Spleen (tissue), 13 donors: Measurements from ENCODE around the gene FHL1. TPM values are rescaled to one million over a fixed set of nuclear protein-coding genes. Genes with fewer than 3 reads are reported as not detected.
A peak's percentile ranks its signal among the peaks of the same experiment; 100 is the strongest.
"Not testable (repeated sequence)": the region's sequence is repeated elsewhere in the genome, so short reads cannot be mapped to it uniquely, and the experiment has no call there.

ENCODE experiments used
- DNase-seq: peaks from one replicate; pipeline ENCODE4 v3.0.0-alpha.2; 2020
- H3K27ac ChIP-seq, 8 donors: fragments of 200-600 bp; sonication (generic) in 7 of 8; 1 replicate in 4 of 8; 2 replicates in 4 of 8; pipeline versions ENCODE4 v1.5.0 to v1.8.0; 2016 to 2021; ENCODE audit warnings: inconsistent platforms in 4 of 8, mild to moderate bottlenecking in 4 of 8, moderate library complexity in 1 of 8
- H3K27me3 ChIP-seq, 7 donors: fragments of 200-600 bp; sonication (generic) in 6 of 7; replicated peaks in 1 of 7; 1 replicate in 4 of 7; 2 replicates in 3 of 7; pipeline versions ENCODE4 v1.5.0 to v1.8.0; 2016 to 2021; ENCODE audit warnings: inconsistent platforms in 3 of 7, mild to moderate bottlenecking in 1 of 7
- H3K36me3 ChIP-seq, 6 donors: fragments of 200-600 bp; sonication (generic) in 5 of 6; 1 replicate in 4 of 6; 2 replicates in 2 of 6; pipeline versions ENCODE4 v1.5.0 to v1.8.0; 2016 to 2021; ENCODE audit warnings: inconsistent platforms in 2 of 6
- H3K4me1 ChIP-seq, 6 donors: fragments of 200-600 bp; sonication (generic) in 5 of 6; 1 replicate in 3 of 6; 2 replicates in 3 of 6; pipeline versions ENCODE4 v1.5.0 to v1.8.0; 2016 to 2021; ENCODE audit warnings: inconsistent platforms in 3 of 6
- H3K4me3 ChIP-seq, 8 donors: fragments of 200-600 bp; sonication (generic) in 7 of 8; 1 replicate in 4 of 8; 2 replicates in 4 of 8; pipeline versions ENCODE4 v1.5.0 to v1.8.0; 2016 to 2021; ENCODE audit warnings: inconsistent platforms in 4 of 8, mild to moderate bottlenecking in 4 of 8, moderate library complexity in 2 of 8
- H3K9me3 ChIP-seq, 8 donors: fragments of 200-600 bp; sonication (generic) in 7 of 8; 1 replicate in 4 of 8; 2 replicates in 4 of 8; pipeline versions ENCODE4 v1.5.0 to v1.8.0; 2016 to 2021; ENCODE audit warnings: inconsistent platforms in 4 of 8
- POLR2A ChIP-seq, 3 donors: fragments of 450-650 bp; IDR thresholded peaks; one replicate each; pipeline ENCODE4 v1.5.1; 2017; ENCODE audit warnings: antibody characterized with exemption in 3 of 3, mild to moderate bottlenecking in 1 of 3
- POLR2AphosphoS5 ChIP-seq, 3 donors: sonication (generic); formaldehyde crosslinking; IDR thresholded peaks; one replicate each; pipeline ENCODE4 v1.5.1; 2017; ENCODE audit warnings: antibody characterized with exemption in 3 of 3
- WGBS, 5 donors: extraction: QIAGEN DNeasy Blood & Tissue Kit in 3 of 5; methylation state at CpG; one replicate each; pipeline versions ENCODE4 v1.1.5 to v1.1.7; 2013 to 2018; 5-methylcytosine and 5-hydroxymethylcytosine counted together
- intact Hi-C: fragments of 100-400 bp; cut with DNase I; formaldehyde crosslinking; loops from one replicate; pipeline ENCODE4 v1.15.0; 2023; ENCODE audit warnings: low total_unique reads
- long read RNA-seq, 2 donors: transcript quantifications; one replicate each; lab custom pipeline, GENCODE V29; 2026
- polyA plus RNA-seq, 3 donors: library from polyadenylated mRNA; stranded (reverse); fragments of 200-250 nt; gene quantifications; one replicate each; pipeline ENCODE4 v1.2.1, GENCODE V29; 2013
- total RNA-seq, 7 donors: library from RNA; depleted of rRNA in 3 of 7; stranded (reverse); fragments of >200 nt in 3 of 7; fragmentation: NEBNext Ultra II Directional in 4 of 7; extraction: Animal tissue kit (Norgen Biotek cat#: 25700) in 4 of 7; gene quantifications; one replicate each; pipeline versions ENCODE4 v1.1.0 to v1.2.1, GENCODE V29; 2016 to 2021
- TF ChIP-seq, protein P1 (sequence below), 11 experiments: fragments of 200-600 bp in 7 of 11; fragments of 450-650 bp in 4 of 11; sonication (generic) in 4 of 11; IDR thresholded peaks in 8 of 11; conservative IDR thresholded peaks in 3 of 11; 1 replicate in 7 of 11; 2 replicates in 4 of 11; pipeline versions ENCODE4 v1.4.0 to v1.8.0; 2016 to 2021; ENCODE audit warnings: antibody characterized with exemption in 11 of 11, inconsistent platforms in 4 of 11, mild to moderate bottlenecking in 1 of 11
- donor health status: healthy with polysubstance abuse.
- donor health status: DM: no; HTN: no; CAD: no; lungs with moderate emphysema.
- donor health status: DM: no; HTN: no; CAD: no.
- donor health status: Bipolar disorder and iron deficiency.
- donor health status: healthy.
- donor health status: DM: no; HTN: no; CAD: no.
- donor health status: DM: yes; HTN: yes; CAD: no.

Gene FHL1
- total RNA-seq (100 to 1,000 TPM in 1 of 7 donors, 10 to 100 TPM in 6; 55.1 to 108 (median 68.8) TPM), polyA plus RNA-seq (10 to 100 TPM; 33.0 to 43.1 (median 35.9) TPM)
- long read RNA-seq, donor 1, transcript FHL1-205 (7 exons, 2,441 nt): major isoform, 27 of 75 reads
- long read RNA-seq, donor 1, partial matches to known transcripts: 45 of 75 reads
- long read RNA-seq, donor 1, other reads (novel, unspliced or antisense): 0 of 75 reads
- long read RNA-seq, donor 2, transcript FHL1-205 (7 exons, 2,441 nt): major isoform, 21 of 23 reads
- long read RNA-seq, donor 2, partial matches to known transcripts: 0 of 23 reads
- long read RNA-seq, donor 2, other reads (novel, unspliced or antisense): 0 of 23 reads

GRCh38 chrX:136147315-136147901, at the start of gene FHL1:
Gene FHL1 (plus strand): TSS chrX:136147533.
- TF ChIP-seq POLR2A (IDR thresholded peaks at IDR 0.05) (no peak), POLR2AphosphoS5 (IDR thresholded peaks at IDR 0.05) (peak in 2 of 3 donors; percentile 52 to 69)
- intact Hi-C loops: no loop called here
- H3K36me3 ChIP-seq: no peaks in the 10 kb centered on the region
- no peaks in the 10 kb centered on the region for H3K9me3 ChIP-seq
- DNase-seq: peak; percentile 86
- peaks cover 0 to 23% (median 3%) of the 10 kb centered on the region in 6 donors for H3K4me1 ChIP-seq
- H3K4me3 ChIP-seq: peak within 1 kb of the TSS; percentile 38 to 83 (median 57)
- H3K27ac ChIP-seq: peak within 1 kb of the TSS; percentile 53 to 84 (median 76)
- H3K27me3 ChIP-seq: peaks cover 0 to 12% (median 0%) of the 10 kb centered on the region in 7 donors
- whole genome bisulfite sequencing, 5 donors: 1 to 45% (median 20%) methylated on average over 8 to 76 of the region's 84 CpGs

GRCh38 chrX:136097871-136098805, 49.2 kb upstream of the FHL1 start:
- Histone ChIP-seq H3K27me3 (no peaks in the 10 kb centered on the region), H3K4me1 (no peaks in the 10 kb centered on the region), H3K36me3 (no peaks in the 10 kb centered on the region), H3K9me3 (no peaks in the 10 kb centered on the region), H3K27ac (no peak overlapping the region), H3K4me3 (no peak overlapping the region)
- TF ChIP-seq, protein P1, sequence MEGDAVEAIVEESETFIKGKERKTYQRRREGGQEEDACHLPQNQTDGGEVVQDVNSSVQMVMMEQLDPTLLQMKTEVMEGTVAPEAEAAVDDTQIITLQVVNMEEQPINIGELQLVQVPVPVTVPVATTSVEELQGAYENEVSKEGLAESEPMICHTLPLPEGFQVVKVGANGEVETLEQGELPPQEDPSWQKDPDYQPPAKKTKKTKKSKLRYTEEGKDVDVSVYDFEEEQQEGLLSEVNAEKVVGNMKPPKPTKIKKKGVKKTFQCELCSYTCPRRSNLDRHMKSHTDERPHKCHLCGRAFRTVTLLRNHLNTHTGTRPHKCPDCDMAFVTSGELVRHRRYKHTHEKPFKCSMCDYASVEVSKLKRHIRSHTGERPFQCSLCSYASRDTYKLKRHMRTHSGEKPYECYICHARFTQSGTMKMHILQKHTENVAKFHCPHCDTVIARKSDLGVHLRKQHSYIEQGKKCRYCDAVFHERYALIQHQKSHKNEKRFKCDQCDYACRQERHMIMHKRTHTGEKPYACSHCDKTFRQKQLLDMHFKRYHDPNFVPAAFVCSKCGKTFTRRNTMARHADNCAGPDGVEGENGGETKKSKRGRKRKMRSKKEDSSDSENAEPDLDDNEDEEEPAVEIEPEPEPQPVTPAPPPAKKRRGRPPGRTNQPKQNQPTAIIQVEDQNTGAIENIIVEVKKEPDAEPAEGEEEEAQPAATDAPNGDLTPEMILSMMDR (IDR thresholded peaks at IDR 0.05 in 8 of 11, conservative IDR thresholded peaks at IDR 0.05 in 3 of 11): no peak
- TF ChIP-seq POLR2A (IDR thresholded peaks at IDR 0.05) (no peak), POLR2AphosphoS5 (IDR thresholded peaks at IDR 0.05) (no peak)
- intact Hi-C loops: no loop called here
- no peak for DNase-seq
- WGBS, 5 donors: 85 to 94% (median 92%) methylated on average over 30 to 44 of the region's 44 CpGs

- no peak overlapping the region for H3K27ac ChIP-seq
- H3K36me3 ChIP-seq: no peaks in the 10 kb centered on the region
- peaks cover 0 to 6% (median 0%) of the 10 kb centered on the region in 8 donors for H3K9me3 ChIP-seq
- TF ChIP-seq POLR2A (IDR thresholded peaks at IDR 0.05) (no peak), POLR2AphosphoS5 (IDR thresholded peaks at IDR 0.05) (no peak)
- TF ChIP-seq, protein P1 (IDR thresholded peaks at IDR 0.05 in 8 of 11, conservative IDR thresholded peaks at IDR 0.05 in 3 of 11): no peak
- 25 to 84% (median 56%) methylated on average over 1 of the region's 1 CpG for WGBS, 5 donors
- no peak for DNase-seq
- H3K4me3 ChIP-seq: no peak overlapping the region
- no peaks in the 10 kb centered on the region for H3K27me3 ChIP-seq
- H3K4me1 ChIP-seq: no peaks in the 10 kb centered on the region
- intact Hi-C loops: no loop called here
Observed at GRCh38 chrX:136104936-136105335, 42.4 kb upstream of the FHL1 start.

DNA sequence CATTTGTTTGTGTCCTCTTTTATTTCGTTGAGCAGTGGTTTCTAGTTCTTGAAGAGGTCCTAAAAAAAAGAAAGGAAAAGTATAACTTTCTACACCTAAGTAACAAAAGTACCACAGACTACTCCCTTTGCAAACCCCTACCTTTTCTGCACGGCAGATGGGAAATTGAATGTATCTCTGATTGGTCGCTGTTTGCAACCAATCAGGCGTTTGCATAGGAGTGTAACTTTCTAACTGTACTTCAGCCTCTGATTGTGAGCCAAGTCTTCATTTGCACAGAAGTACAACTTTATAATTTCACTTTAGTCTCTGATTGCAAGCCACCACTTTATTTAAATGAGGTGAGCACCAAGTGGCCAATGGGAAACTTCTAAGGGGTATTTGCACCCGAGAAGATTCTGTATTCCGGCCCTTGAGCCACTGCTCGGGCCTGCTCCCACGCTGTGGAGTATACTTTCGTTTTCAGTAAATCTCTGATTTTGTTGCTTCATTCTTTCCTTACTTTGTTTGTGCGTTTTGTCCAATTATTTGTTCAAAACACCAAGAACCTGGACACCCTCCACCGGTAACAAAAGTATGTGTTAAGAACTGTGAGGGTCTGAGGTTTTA, 40.3 kb upstream of the FHL1 start:
- Histone ChIP-seq H3K4me1 (no peaks in the 10 kb centered on the region), H3K27me3 (no peaks in the 10 kb centered on the region), H3K9me3 (peaks cover 0 to 16% (median 0%) of the 10 kb centered on the region in 8 donors), H3K4me3 (no peak overlapping the region), H3K27ac (no peak overlapping the region), H3K36me3 (no peaks in the 10 kb centered on the region)
- intact Hi-C loops: no loop called here
- no peak for DNase-seq
- 77 to 94% (median 79%) methylated on average over 11 of the region's 11 CpGs for WGBS, 5 donors
- TF ChIP-seq POLR2A (IDR thresholded peaks at IDR 0.05) (no peak), POLR2AphosphoS5 (IDR thresholded peaks at IDR 0.05) (no peak)
- TF ChIP-seq, protein P1 (IDR thresholded peaks at IDR 0.05 in 8 of 11, conservative IDR thresholded peaks at IDR 0.05 in 3 of 11): no peak

DNA sequence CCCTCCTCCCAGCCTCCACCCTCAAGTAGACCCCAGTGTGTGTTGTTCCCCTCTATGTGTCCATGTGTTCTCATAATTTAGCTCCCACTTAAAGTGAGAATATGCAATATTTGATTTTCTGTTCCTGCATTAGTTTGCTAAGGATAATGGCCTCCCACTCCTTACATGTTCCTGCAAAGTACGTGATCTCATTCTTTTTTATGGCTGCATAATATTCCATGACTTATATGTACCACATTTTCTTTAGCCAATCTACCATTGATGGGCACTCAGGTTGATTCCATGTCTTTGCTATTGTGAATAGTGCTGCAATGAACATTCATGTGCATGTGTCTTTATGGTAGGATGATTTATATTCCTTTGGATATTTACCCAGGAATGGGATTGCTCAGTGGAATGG, 38.4 kb upstream of the FHL1 start:
- H3K27me3 ChIP-seq, H3K27ac ChIP-seq, H3K4me1 ChIP-seq, H3K36me3 ChIP-seq, H3K4me3 ChIP-seq, intact Hi-C loops, DNase-seq: not testable (repeated sequence)
- H3K9me3 ChIP-seq: peaks cover 0 to 16% (median 0%) of the 10 kb centered on the region in 8 donors
- WGBS, 5 donors: 76 to 95% (median 83%) methylated on average over 1 of the region's 1 CpG
